Neuronal stem cell (in vitro differentiated cells): ENCODE data around the gene RNF157.

Experiments used
- DNase-seq: peaks from one replicate; pipeline ENCODE4 v3.0.0-alpha.2; 2013; ENCODE audit warnings: low spot score
- H2AFZ ChIP-seq: one replicate; pipeline ENCODE4 v1.6.1; 2013; ENCODE audit warnings: mild to moderate bottlenecking, low read length, inconsistent platforms
- H2AK5ac ChIP-seq: 2 replicates; pipeline ENCODE4 v1.6.1; 2013; ENCODE audit warnings: low read depth, mild to moderate bottlenecking, inconsistent platforms, low read length, moderate library complexity, mixed read lengths
- H2BK120ac ChIP-seq: 2 replicates; pipeline ENCODE4 v1.6.1; 2013; ENCODE audit warnings: low read depth, mild to moderate bottlenecking, inconsistent platforms, low read length, moderate library complexity, mixed read lengths
- H2BK12ac ChIP-seq: one replicate; pipeline ENCODE4 v1.6.1; 2013; ENCODE audit warnings: low read length, inconsistent platforms
- H2BK15ac ChIP-seq: 2 replicates; pipeline ENCODE4 v1.6.1; 2013; ENCODE audit warnings: mild to moderate bottlenecking, low read length, inconsistent platforms, mixed read lengths
- H2BK5ac ChIP-seq: one replicate; pipeline ENCODE4 v1.6.1; 2013; ENCODE audit warnings: inconsistent platforms, mild to moderate bottlenecking, low read length, moderate library complexity
- H3K14ac ChIP-seq: one replicate; pipeline ENCODE4 v1.6.1; 2013; ENCODE audit warnings: low read length, inconsistent platforms
- H3K18ac ChIP-seq: 2 replicates; pipeline ENCODE4 v1.6.1; 2013; ENCODE audit warnings: low read length, inconsistent platforms
- H3K23ac ChIP-seq: 2 replicates; pipeline ENCODE4 v1.6.1; 2013; ENCODE audit warnings: low read depth, mild to moderate bottlenecking, mixed read lengths, low read length, inconsistent platforms; ENCODE audit not compliant: poor library complexity
- H3K27ac ChIP-seq: replicated peaks from 3 replicates; pipeline ENCODE4 v1.5.1; 2013; ENCODE audit warnings: low read length, inconsistent platforms
- H3K27me3 ChIP-seq, 3 experiments: 2 replicates each; pipeline ENCODE4 v1.6.1; 2013; ENCODE audit warnings: low read length in 3 of 3, mild to moderate bottlenecking in 2 of 3, inconsistent platforms in 1 of 3, low read depth in 1 of 3, mixed read lengths in 1 of 3, moderate library complexity in 1 of 3; ENCODE audit not compliant: control insufficient read depth in 3 of 3, insufficient read depth in 3 of 3
- H3K36me3 ChIP-seq, 2 donors: replicated peaks in 1 of 2; 2 replicates each; pipeline ENCODE4 v1.6.1; 2013; ENCODE audit warnings: low read length in 2 of 2; ENCODE audit not compliant: control insufficient read depth in 2 of 2, insufficient read depth in 2 of 2
- H3K4ac ChIP-seq: 2 replicates; pipeline ENCODE4 v1.6.1; 2013; ENCODE audit warnings: inconsistent platforms, mild to moderate bottlenecking, low read length, moderate library complexity
- H3K4me1 ChIP-seq, 2 donors: 1 replicate in 1 of 2; 2 replicates in 1 of 2; pipeline ENCODE4 v1.6.1; 2013; ENCODE audit warnings: low read length in 2 of 2, low read depth in 1 of 2; ENCODE audit not compliant: control insufficient read depth in 2 of 2, insufficient read depth in 1 of 2
- H3K4me2 ChIP-seq: one replicate; pipeline ENCODE4 v1.6.1; 2013; ENCODE audit warnings: mild to moderate bottlenecking, low read length, inconsistent platforms; ENCODE audit not compliant: insufficient read depth, poor library complexity, severe bottlenecking
- H3K4me3 ChIP-seq, 2 donors: 2 replicates each; pipeline ENCODE4 v1.5.1; 2013; ENCODE audit warnings: low read length in 2 of 2, mild to moderate bottlenecking in 2 of 2, inconsistent platforms in 1 of 2, moderate library complexity in 1 of 2
- H3K79me1 ChIP-seq: one replicate; pipeline ENCODE4 v1.6.1; 2013; ENCODE audit warnings: low read depth, mild to moderate bottlenecking, inconsistent platforms, low read length, moderate library complexity
- H3K9ac ChIP-seq: one replicate; pipeline ENCODE4 v1.6.1; 2013; ENCODE audit warnings: mild to moderate bottlenecking, low read depth, low read length, inconsistent platforms; ENCODE audit not compliant: poor library complexity
- H3K9me3 ChIP-seq, 2 donors: replicated peaks in 1 of 2; 2 replicates each; pipeline versions ENCODE3 to v1.6.1; 2013; ENCODE audit warnings: low read length in 2 of 2, mild to moderate bottlenecking in 2 of 2, inconsistent platforms in 1 of 2, low read depth in 1 of 2, mixed read lengths in 1 of 2, moderate library complexity in 1 of 2; ENCODE audit not compliant: control insufficient read depth in 2 of 2, insufficient read depth in 1 of 2
- H4K8ac ChIP-seq: one replicate; pipeline ENCODE4 v1.6.1; 2013; ENCODE audit warnings: low read depth, mild to moderate bottlenecking, inconsistent platforms, low read length, moderate library complexity
- H4K91ac ChIP-seq: one replicate; pipeline ENCODE4 v1.6.1; 2013; ENCODE audit warnings: low read length, low read depth, mild to moderate bottlenecking, inconsistent platforms; ENCODE audit not compliant: poor library complexity
- WGBS, 2 donors: extraction: QIAGEN DNeasy Blood & Tissue Kit; methylation state at CpG; one replicate each; pipeline ENCODE4 v1.1.7; 2013; ENCODE audit warnings: missing lambda C conversion rate in 2 of 2, mixed read lengths in 1 of 2; ENCODE audit not compliant: insufficient read length in 2 of 2, insufficient replicate concordance in 1 of 2; ENCODE audit errors: extremely low coverage in 2 of 2; 5-methylcytosine and 5-hydroxymethylcytosine counted together

Gene RNF157

DNA sequence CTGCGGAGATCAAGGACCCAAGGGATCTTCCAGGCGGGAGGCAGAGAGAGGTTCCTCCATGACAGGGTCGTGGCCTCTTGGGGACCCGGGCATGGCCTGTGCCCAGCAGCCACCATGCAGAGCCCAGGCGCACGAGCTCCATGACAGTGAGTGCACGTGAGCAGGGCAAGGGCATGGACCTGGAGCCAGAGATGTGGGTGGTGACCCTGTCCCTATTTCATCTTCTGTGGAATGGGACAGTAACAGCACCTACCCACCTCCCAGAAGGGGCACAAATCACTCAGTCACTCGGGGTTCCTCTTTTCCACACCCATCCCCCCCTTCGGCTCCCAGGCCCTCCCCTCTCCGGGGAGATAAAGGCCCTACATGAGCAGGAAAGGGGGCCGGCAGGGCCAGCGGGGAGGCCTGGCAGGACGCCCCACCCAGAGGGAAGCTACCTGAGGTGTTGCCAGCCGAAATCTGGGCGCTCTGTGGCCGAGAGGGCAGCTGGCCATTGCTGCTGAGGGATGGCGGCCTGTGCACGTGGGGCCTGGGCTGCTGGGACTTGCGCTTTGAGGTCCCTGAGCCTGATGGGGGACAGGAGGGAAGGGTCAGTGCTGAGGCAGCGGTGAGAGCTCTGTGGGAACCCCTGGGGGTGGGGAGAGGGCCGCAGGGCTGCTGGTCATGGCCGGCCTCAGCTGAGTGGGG, 35.2 kb upstream of the RNF157 start:
- H3K18ac ChIP-seq = peak overlapping the region; percentile 48

DNA sequence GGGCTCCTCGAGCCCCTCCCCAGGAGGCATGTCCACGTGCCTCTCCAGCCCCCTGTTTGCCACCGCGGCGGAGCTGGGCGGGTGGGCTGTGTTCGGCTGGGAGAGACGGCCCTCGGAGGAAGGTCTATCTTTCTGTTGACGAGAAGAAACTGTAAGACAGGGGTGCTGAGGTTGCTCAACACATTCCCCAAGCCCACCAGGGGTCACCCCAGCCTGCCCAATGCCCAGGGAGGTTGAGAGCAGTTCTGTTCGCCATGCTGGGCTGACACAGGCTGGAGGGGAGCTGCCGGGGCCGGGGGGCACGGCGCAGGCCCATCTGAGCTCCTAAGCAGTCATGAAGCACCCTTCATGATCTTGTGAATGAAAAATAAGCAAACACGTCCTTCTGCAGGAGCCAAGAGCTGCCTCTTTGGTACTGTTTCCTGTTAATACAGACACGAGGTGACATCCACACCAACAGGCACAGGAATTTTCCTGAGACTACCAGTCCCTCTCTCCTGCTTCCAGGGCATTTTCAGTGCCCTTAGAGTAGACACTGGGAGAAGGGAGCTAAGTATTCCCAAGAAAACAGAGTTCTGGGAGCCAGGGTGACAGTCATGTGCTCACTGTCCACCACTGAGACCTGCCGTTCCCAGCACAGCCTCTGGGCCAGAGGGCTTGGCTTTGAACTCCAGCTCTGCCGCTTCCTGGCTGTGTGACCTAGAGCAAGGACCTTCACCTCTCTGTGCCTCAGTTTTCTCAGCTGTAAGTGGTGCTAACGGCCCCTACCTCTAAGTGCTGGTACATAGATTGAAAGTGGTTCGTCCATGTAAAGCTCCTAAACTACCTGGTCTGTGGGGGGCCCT, 34.0 kb upstream of the RNF157 start:
- H3K9ac ChIP-seq = no peak overlapping the region
- H3K4me1 ChIP-seq = peaks cover 11 to 20% of the 10 kb centered on the region in 2 donors
- H2BK15ac ChIP-seq = no peak overlapping the region
- WGBS, 2 donors = no CpG with 5 or more reads among the region's 21 CpGs
- H3K9me3 ChIP-seq = peaks cover 0 to 5% of the 10 kb centered on the region in 2 donors
- no peak overlapping the region for H2AK5ac ChIP-seq
- H3K14ac ChIP-seq = no peak overlapping the region
- H3K27ac ChIP-seq = no peak overlapping the region
- no peak overlapping the region for H3K4me3 ChIP-seq
- no peak overlapping the region for H3K23ac ChIP-seq
- H2BK5ac ChIP-seq = peak overlapping the region; percentile 39
- H3K18ac ChIP-seq = no peak overlapping the region
- no peak overlapping the region for H2BK120ac ChIP-seq
- no peak overlapping the region for H2BK12ac ChIP-seq
- H3K4ac ChIP-seq = no peak overlapping the region
- no peak overlapping the region for H3K4me2 ChIP-seq
- H3K36me3 ChIP-seq = peaks cover 8 to 31% of the 10 kb centered on the region in 2 donors
- peaks cover 17% of the 10 kb centered on the region for H3K79me1 ChIP-seq
- H4K91ac ChIP-seq = no peak overlapping the region
- H3K27me3 ChIP-seq = no peaks in the 10 kb centered on the region
- H2AFZ ChIP-seq = no peak overlapping the region
- no peak for DNase-seq
- no peak overlapping the region for H4K8ac ChIP-seq

More for the DNA sequence above, 35.2 kb upstream of the RNF157 start:
- H3K14ac ChIP-seq = no peak overlapping the region
- H3K4me3 ChIP-seq = no peak overlapping the region
- H4K91ac ChIP-seq = no peak overlapping the region
- no peaks in the 10 kb centered on the region for H3K27me3 ChIP-seq
- no peak overlapping the region for H3K4ac ChIP-seq
- DNase-seq = no peak
- no peak overlapping the region for H4K8ac ChIP-seq
- no peak overlapping the region for H3K9ac ChIP-seq
- no peak overlapping the region for H2AFZ ChIP-seq
- H3K9me3 ChIP-seq = peaks cover 0 to 3% of the 10 kb centered on the region in 2 donors
- H2BK5ac ChIP-seq = no peak overlapping the region
- H2BK15ac ChIP-seq = no peak overlapping the region
- H3K79me1 ChIP-seq = peaks cover 13% of the 10 kb centered on the region
- H3K4me1 ChIP-seq = peaks cover 11 to 16% of the 10 kb centered on the region in 2 donors
- no peak overlapping the region for H3K27ac ChIP-seq
- H2BK120ac ChIP-seq = no peak overlapping the region
- H2BK12ac ChIP-seq = no peak overlapping the region
- no peak overlapping the region for H3K4me2 ChIP-seq
- peak overlapping the region; percentile 68 for H2AK5ac ChIP-seq
- H3K36me3 ChIP-seq = peaks cover 8 to 22% of the 10 kb centered on the region in 2 donors
- H3K23ac ChIP-seq = peak overlapping the region; percentile 55
- WGBS, 2 donors = no CpG with 5 or more reads among the region's 22 CpGs

DNA sequence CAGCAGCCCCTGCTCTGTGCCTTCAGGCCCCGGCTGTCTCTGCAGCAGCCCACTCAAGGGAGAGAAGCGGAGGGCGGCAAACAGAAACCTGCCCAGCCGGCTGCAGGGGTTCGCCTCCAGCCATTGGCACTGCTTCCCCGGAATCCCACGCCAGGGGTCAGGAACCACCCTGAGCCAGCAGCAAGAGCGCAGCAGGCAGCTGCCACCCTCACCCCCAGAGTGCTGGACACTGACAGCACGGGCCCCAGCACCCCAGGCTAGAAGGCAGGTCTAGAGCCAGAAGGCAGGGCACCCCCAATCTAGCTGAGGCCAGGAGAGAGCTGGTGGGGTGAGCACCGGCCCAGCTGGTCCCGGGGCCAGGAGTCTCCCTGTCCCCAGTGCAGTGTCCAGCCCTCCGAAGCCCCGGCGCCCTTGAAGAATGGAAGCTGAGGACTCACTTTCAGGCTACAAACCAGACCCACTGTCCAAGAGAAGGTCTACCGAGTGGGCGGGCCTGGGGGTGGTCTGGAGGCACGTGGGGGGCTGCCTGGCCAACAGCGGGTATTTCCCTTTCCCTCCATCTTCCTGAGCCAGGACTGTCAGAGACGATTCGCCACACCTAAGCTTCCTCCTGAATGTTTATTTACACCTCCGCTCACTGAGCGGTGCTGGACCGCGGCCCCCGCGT, 33.3 kb upstream of the RNF157 start:
- no peak overlapping the region for H4K8ac ChIP-seq
- WGBS, 2 donors = no CpG with 5 or more reads among the region's 26 CpGs
- H3K9me3 ChIP-seq = peaks cover 0 to 5% of the 10 kb centered on the region in 2 donors
- no peaks in the 10 kb centered on the region for H3K27me3 ChIP-seq
- peak overlapping the region; percentile 39 for H2BK5ac ChIP-seq
- no peak overlapping the region for H3K27ac ChIP-seq
- no peak overlapping the region for H2BK120ac ChIP-seq
- no peak for DNase-seq
- H3K9ac ChIP-seq = no peak overlapping the region
- H2BK12ac ChIP-seq = peak overlapping the region; percentile 49
- H3K4ac ChIP-seq = no peak overlapping the region
- H3K14ac ChIP-seq = no peak overlapping the region
- no peak overlapping the region for H4K91ac ChIP-seq
- H3K36me3 ChIP-seq = peaks cover 12 to 38% of the 10 kb centered on the region in 2 donors
- H3K18ac ChIP-seq = no peak overlapping the region
- H2AK5ac ChIP-seq = peak overlapping the region; percentile 70
- H2AFZ ChIP-seq = no peak overlapping the region
- H3K23ac ChIP-seq = peak overlapping the region; percentile 44
- H3K4me3 ChIP-seq = no peak overlapping the region
- H3K4me2 ChIP-seq = no peak overlapping the region
- H2BK15ac ChIP-seq = no peak overlapping the region
- peaks cover 19% of the 10 kb centered on the region for H3K79me1 ChIP-seq
- H3K4me1 ChIP-seq = peaks cover 12 to 18% of the 10 kb centered on the region in 2 donors
